Keratinocyte (primary cell): ENCODE measurements around the gene TWNK. TPM values are rescaled to one million over a fixed set of nuclear protein-coding genes. Genes with fewer than 3 reads are reported as not detected.

Source experiments
- DNase-seq: peaks from one replicate; pipeline ENCODE4 v3.0.0-alpha.2; 2011; ENCODE audit warnings: low read depth, missing footprints, low spot score
- FAIRE-seq: peaks from 2 replicates; lab custom pipeline; 2011; peaks lifted over from hg19 to GRCh38; lab: Jason Lieb, UNC
- H2AFZ ChIP-seq: 2 replicates; pipeline ENCODE4 v1.6.0; 2012; ENCODE audit warnings: low read length, control low read depth, inconsistent platforms; ENCODE audit not compliant: control insufficient read depth
- H3K27ac ChIP-seq: 2 replicates; pipeline ENCODE4 v1.5.1; 2011; ENCODE audit warnings: low read length; ENCODE audit not compliant: control insufficient read depth, insufficient read depth
- H3K27me3 ChIP-seq: 3 replicates; pipeline ENCODE4 v1.6.0; 2011; ENCODE audit warnings: low read length; ENCODE audit not compliant: control insufficient read depth, insufficient read depth; ENCODE audit errors: extremely low read depth
- H3K36me3 ChIP-seq, 2 experiments: 2 replicates in 1 of 2; 3 replicates in 1 of 2; pipeline ENCODE4 v1.5.1; 2011; ENCODE audit warnings: low read length in 2 of 2, mild to moderate bottlenecking in 1 of 2; ENCODE audit not compliant: control insufficient read depth in 2 of 2, insufficient read depth in 2 of 2; ENCODE audit errors: extremely low read depth in 1 of 2
- H3K4me1 ChIP-seq: 3 replicates; pipeline ENCODE4 v1.5.1; 2011; ENCODE audit warnings: low read length; ENCODE audit not compliant: control insufficient read depth, insufficient read depth; ENCODE audit errors: extremely low read depth
- H3K4me2 ChIP-seq: 3 replicates; pipeline ENCODE4 v1.6.0; 2011; ENCODE audit warnings: low read depth, low read length; ENCODE audit not compliant: control insufficient read depth, insufficient read depth; ENCODE audit errors: extremely low read depth
- H3K4me3 ChIP-seq, 3 experiments: fragments of 200-600 bp in 1 of 3; sonication (generic) in 1 of 3; 2 replicates in 2 of 3; 3 replicates in 1 of 3; pipeline ENCODE4 v1.5.1; 2011 to 2016; ENCODE audit warnings: low read length in 3 of 3, mild to moderate bottlenecking in 3 of 3, control low read depth in 2 of 3, inconsistent platforms in 1 of 3, low read depth in 1 of 3, mixed read lengths in 1 of 3, mixed run types in 1 of 3, moderate library complexity in 1 of 3; ENCODE audit not compliant: control insufficient read depth in 2 of 3, insufficient read depth in 2 of 3; ENCODE audit errors: extremely low read depth in 1 of 3
- H3K79me2 ChIP-seq: 2 replicates; pipeline ENCODE4 v1.6.0; 2012; ENCODE audit warnings: low read length; ENCODE audit not compliant: control insufficient read depth, insufficient read depth
- H3K9ac ChIP-seq: 3 replicates; pipeline ENCODE4 v1.6.0; 2011; ENCODE audit warnings: low read length; ENCODE audit not compliant: control insufficient read depth, insufficient read depth; ENCODE audit errors: extremely low read depth
- H3K9me1 ChIP-seq: 3 replicates; pipeline ENCODE4 v1.6.0; 2011; ENCODE audit warnings: low read length; ENCODE audit not compliant: control insufficient read depth, insufficient read depth; ENCODE audit errors: extremely low read depth
- H3K9me3 ChIP-seq: 2 replicates; pipeline ENCODE4 v1.5.1; 2012; ENCODE audit warnings: low read depth, low read length; ENCODE audit not compliant: control insufficient read depth
- H4K20me1 ChIP-seq: 3 replicates; pipeline ENCODE4 v1.6.0; 2011; ENCODE audit warnings: low read length; ENCODE audit not compliant: control insufficient read depth, insufficient read depth; ENCODE audit errors: extremely low read depth
- EZH2 ChIP-seq: IDR thresholded peaks from one replicate; pipeline ENCODE4 v1.6.1; 2012; ENCODE audit warnings: inconsistent platforms, mild to moderate bottlenecking, low read length, moderate library complexity
- dilution Hi-C: fragments of 300-500 bp; cut with MboI; formaldehyde crosslinking; loops from one replicate; pipeline ENCODE4 v1.7.0; 2020; ENCODE audit warnings: low sequenced_read_pairs; ENCODE audit not compliant: extremely low pct_ligation_motif_present
- polyA plus RNA-seq, 5 experiments: library from polyadenylated mRNA; depleted of rRNA in 3 of 5; stranded (reverse) in 3 of 5; stranded (forward) in 1 of 5; unstranded in 1 of 5; fragments of >200 nt; gene quantifications; 1 replicate in 1 of 5; 2 replicates in 3 of 5; 3 replicates in 1 of 5; pipeline versions ENCODE4 v1.2.1 to v1.2.3, GENCODE V29; 2011 to 2012; ENCODE audit warnings: missing spikeins in 2 of 5, low read depth in 1 of 5, low replicate concordance in 1 of 5
- TF ChIP-seq, protein P1 (sequence below), 3 experiments: IDR thresholded peaks in 1 of 3; conservative IDR thresholded peaks in 1 of 3; optimal IDR thresholded peaks in 1 of 3; 2 replicates in 2 of 3; 3 replicates in 1 of 3; pipeline versions ENCODE3 to v1.5.1; 2011; ENCODE audit warnings: low read length in 3 of 3, mild to moderate bottlenecking in 3 of 3, moderate library complexity in 2 of 3, control low read depth in 1 of 3, inconsistent platforms in 1 of 3; ENCODE audit not compliant: insufficient read depth in 2 of 3; ENCODE audit errors: extremely low read depth in 1 of 3

TWNK gene
- polyA plus RNA-seq, 1 donor (not counting 4 experiments of a cell fraction or from before 2014, with no cell fraction given), result 12.9 TPM

DNA sequence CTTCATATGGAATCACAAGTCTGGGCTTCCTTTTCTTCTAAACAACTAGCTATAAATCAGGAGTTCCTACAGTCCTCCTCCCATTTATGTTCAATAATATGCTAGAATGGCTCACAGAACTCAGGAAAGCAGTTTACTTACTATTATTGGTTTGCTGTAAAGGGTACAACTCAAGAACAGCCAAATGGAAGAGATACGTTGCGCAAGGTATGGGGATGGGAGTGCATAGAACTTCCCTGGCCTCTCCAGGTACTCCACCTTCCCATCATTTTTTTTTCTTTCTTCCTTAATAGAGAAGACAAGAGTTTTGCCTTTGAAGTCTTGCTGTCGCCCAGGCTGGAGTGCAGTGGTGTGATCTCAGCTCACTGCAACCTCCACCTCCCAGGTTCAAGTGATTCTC lies 45.1 kb upstream of the TWNK start:
- Histone ChIP-seq H3K9ac (no peak overlapping the region), H3K27me3 (no peaks in the 10 kb centered on the region), H3K9me1 (no peaks in the 10 kb centered on the region), H3K4me3 (no peak overlapping the region), H3K79me2 (no peaks in the 10 kb centered on the region), H3K27ac (no peak overlapping the region), H4K20me1 (no peaks in the 10 kb centered on the region), H3K4me2 (no peak overlapping the region), H3K4me1 (no peaks in the 10 kb centered on the region), H2AFZ (no peak overlapping the region), H3K9me3 (no peaks in the 10 kb centered on the region), H3K36me3 (peaks cover 5 to 21% of the 10 kb centered on the region in 2 experiments)
- dilution Hi-C loops, result no loop called here
- FAIRE-seq, result no peak
- TF ChIP-seq EZH2, result no peak
- no peak for DNase-seq

DNA sequence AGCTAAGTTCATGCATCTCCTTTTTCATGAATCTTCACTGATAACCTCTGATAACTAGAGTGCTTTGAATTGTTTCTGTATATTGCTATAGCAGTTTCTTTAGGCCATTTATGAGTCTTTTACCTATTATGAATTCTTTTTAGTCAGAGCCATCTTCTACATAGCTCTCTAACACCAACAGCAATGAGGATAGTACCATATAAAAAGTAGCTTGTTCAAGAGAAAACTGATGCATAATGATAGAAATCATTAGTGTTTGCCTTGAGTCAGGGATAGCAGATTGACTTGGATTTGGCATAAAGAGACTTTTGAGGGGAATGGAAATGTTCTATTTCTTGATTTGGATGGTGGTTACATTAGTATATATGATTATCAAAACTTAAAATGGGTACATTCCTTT lies 43.8 kb upstream of the TWNK start:
- no peaks in the 10 kb centered on the region for H3K9me1 ChIP-seq
- H3K4me3 ChIP-seq, result no peak overlapping the region
- FAIRE-seq, result no peak
- H3K4me2 ChIP-seq, result no peak overlapping the region
- H4K20me1 ChIP-seq, result no peaks in the 10 kb centered on the region
- no peaks in the 10 kb centered on the region for H3K27me3 ChIP-seq
- TF ChIP-seq, protein P1, sequence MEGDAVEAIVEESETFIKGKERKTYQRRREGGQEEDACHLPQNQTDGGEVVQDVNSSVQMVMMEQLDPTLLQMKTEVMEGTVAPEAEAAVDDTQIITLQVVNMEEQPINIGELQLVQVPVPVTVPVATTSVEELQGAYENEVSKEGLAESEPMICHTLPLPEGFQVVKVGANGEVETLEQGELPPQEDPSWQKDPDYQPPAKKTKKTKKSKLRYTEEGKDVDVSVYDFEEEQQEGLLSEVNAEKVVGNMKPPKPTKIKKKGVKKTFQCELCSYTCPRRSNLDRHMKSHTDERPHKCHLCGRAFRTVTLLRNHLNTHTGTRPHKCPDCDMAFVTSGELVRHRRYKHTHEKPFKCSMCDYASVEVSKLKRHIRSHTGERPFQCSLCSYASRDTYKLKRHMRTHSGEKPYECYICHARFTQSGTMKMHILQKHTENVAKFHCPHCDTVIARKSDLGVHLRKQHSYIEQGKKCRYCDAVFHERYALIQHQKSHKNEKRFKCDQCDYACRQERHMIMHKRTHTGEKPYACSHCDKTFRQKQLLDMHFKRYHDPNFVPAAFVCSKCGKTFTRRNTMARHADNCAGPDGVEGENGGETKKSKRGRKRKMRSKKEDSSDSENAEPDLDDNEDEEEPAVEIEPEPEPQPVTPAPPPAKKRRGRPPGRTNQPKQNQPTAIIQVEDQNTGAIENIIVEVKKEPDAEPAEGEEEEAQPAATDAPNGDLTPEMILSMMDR (optimal IDR thresholded peaks at IDR 0.05 in 1 of 3, IDR thresholded peaks at IDR 0.05 in 1 of 3, conservative IDR thresholded peaks at IDR 0.05 in 1 of 3; ENCODE audit: extremely low read depth in 1 of 3, insufficient read depth in 2 of 3, low read length in 3 of 3), result no peak
- DNase-seq, result no peak
- dilution Hi-C loops, result no loop called here
- H3K4me1 ChIP-seq, result no peaks in the 10 kb centered on the region
- no peak overlapping the region for H3K27ac ChIP-seq
- no peaks in the 10 kb centered on the region for H3K79me2 ChIP-seq
- peaks cover 5 to 17% of the 10 kb centered on the region in 2 experiments for H3K36me3 ChIP-seq
- H3K9me3 ChIP-seq, result no peaks in the 10 kb centered on the region
- no peak overlapping the region for H3K9ac ChIP-seq
- no peak overlapping the region for H2AFZ ChIP-seq

DNA sequence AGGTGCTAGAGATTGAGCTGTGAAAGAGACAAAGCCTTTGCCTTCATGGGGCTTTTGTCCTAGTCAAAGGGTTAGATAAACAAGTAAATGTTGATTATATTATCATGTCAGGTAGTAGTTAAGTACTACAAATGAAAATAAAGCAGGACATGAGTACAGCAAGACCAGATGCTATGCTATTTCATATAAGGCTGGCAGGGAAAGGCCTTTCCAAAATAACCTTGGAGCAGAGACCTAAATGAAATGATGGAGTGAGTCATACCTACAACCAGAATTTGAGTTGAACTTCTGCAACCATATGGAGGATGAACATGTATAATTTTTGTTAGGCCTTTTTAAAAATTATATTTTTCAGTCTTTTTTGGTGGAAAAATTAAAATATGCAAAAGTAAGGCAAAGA lies 41.6 kb upstream of the TWNK start:
- Histone ChIP-seq H3K4me2 (no peak overlapping the region), H3K36me3 (peaks cover 4 to 12% of the 10 kb centered on the region in 2 experiments), H3K9me1 (no peaks in the 10 kb centered on the region), H2AFZ (no peak overlapping the region), H3K27me3 (no peaks in the 10 kb centered on the region), H4K20me1 (no peaks in the 10 kb centered on the region), H3K27ac (no peak overlapping the region), H3K9me3 (no peaks in the 10 kb centered on the region), H3K4me3 (no peak overlapping the region), H3K9ac (no peak overlapping the region), H3K79me2 (no peaks in the 10 kb centered on the region), H3K4me1 (no peaks in the 10 kb centered on the region)
- DNase-seq (no peak), FAIRE-seq (no peak)
- TF ChIP-seq EZH2, result no peak
- TF ChIP-seq, protein P1 (optimal IDR thresholded peaks at IDR 0.05 in 1 of 3, IDR thresholded peaks at IDR 0.05 in 1 of 3, conservative IDR thresholded peaks at IDR 0.05 in 1 of 3; ENCODE audit: extremely low read depth in 1 of 3, insufficient read depth in 2 of 3, low read length in 3 of 3), result no peak
- dilution Hi-C loops, result no loop called here
